Endothelial cell of umbilical vein (primary cell): ENCODE measurements around the gene TSPYL2. TPM values are rescaled to one million over a fixed set of nuclear protein-coding genes. Genes with fewer than 3 reads are reported as not detected.

Experiments used
- BruUV-seq: library from RNA; stranded (reverse); fragments of 400-500 nt; replicated peaks from 2 replicates; lab custom pipeline; 2021; lab: Mats Ljungman, UMichigan
- CTCF ChIA-PET: fragments of 300-600, 350-600 bp; sonication (Branson Sonifier 250); formaldehyde crosslinking; loops from one replicate; lab custom pipeline; 2021; ENCODE audit warnings: antibody characterized with exemption, inconsistent platforms; lab: Charles Lee
- POLR2A ChIA-PET: fragments of 300-600, 350-600 bp; sonication (Branson Sonifier 250); formaldehyde crosslinking; loops from one replicate; lab custom pipeline; 2021; ENCODE audit warnings: antibody characterized with exemption, inconsistent platforms; lab: Charles Lee
- DNase-seq: peaks from one replicate; pipeline ENCODE4 v3.0.0-alpha.2; 2011; ENCODE audit warnings: low read depth, low spot score
- FAIRE-seq: peaks from 2 replicates; lab custom pipeline; 2011; peaks lifted over from hg19 to GRCh38; lab: Jason Lieb, UNC
- H2AFZ ChIP-seq: 2 replicates; pipeline ENCODE4 v1.6.0; 2012; ENCODE audit warnings: low read depth, low read length, control low read depth, inconsistent platforms
- H3K27ac ChIP-seq: 2 replicates; pipeline ENCODE4 v1.5.1; 2011; ENCODE audit warnings: low read depth, mild to moderate bottlenecking, control low read depth, low read length, moderate library complexity; ENCODE audit not compliant: insufficient read depth
- H3K27me3 ChIP-seq, 2 experiments: 2 replicates each; pipeline versions ENCODE4 v1.6.0 to v1.6.1; 2011; ENCODE audit warnings: low read length in 2 of 2, mixed read lengths in 1 of 2; ENCODE audit not compliant: control insufficient read depth in 2 of 2, insufficient read depth in 2 of 2
- H3K36me3 ChIP-seq, 2 experiments: 2 replicates in 1 of 2; 3 replicates in 1 of 2; pipeline ENCODE4 v1.5.1; 2011; ENCODE audit warnings: low read length in 2 of 2, mild to moderate bottlenecking in 1 of 2, moderate library complexity in 1 of 2; ENCODE audit not compliant: control insufficient read depth in 2 of 2, insufficient read depth in 2 of 2; ENCODE audit errors: extremely low read depth in 1 of 2
- H3K4me1 ChIP-seq: 3 replicates; pipeline ENCODE4 v1.5.1; 2011; ENCODE audit warnings: mild to moderate bottlenecking, low read length; ENCODE audit not compliant: control insufficient read depth, insufficient read depth; ENCODE audit errors: extremely low read depth
- H3K4me2 ChIP-seq: 2 replicates; pipeline ENCODE4 v1.6.1; 2011; ENCODE audit warnings: low read length, control low read depth, mixed read lengths; ENCODE audit not compliant: insufficient read depth
- H3K4me3 ChIP-seq, 3 experiments: fragments of 200-600 bp in 1 of 3; sonication (generic), shearing (Covaris generic) in 1 of 3; replicated peaks in 1 of 3; 2 replicates each; pipeline ENCODE4 v1.5.1; 2011 to 2016; ENCODE audit warnings: control low read depth in 3 of 3, low read length in 3 of 3, mild to moderate bottlenecking in 2 of 3, inconsistent platforms in 1 of 3, low read depth in 1 of 3, moderate library complexity in 1 of 3; ENCODE audit not compliant: insufficient read depth in 1 of 3
- H3K79me2 ChIP-seq: 2 replicates; pipeline ENCODE4 v1.6.0; 2012; ENCODE audit warnings: low read length, inconsistent platforms; ENCODE audit not compliant: control insufficient read depth, insufficient read depth
- H3K9ac ChIP-seq: replicated peaks from 2 replicates; pipeline ENCODE3; 2011; ENCODE audit warnings: low read length, control low read depth; ENCODE audit not compliant: insufficient read depth; ENCODE audit errors: extremely low read depth
- H3K9me1 ChIP-seq: replicated peaks from 3 replicates; pipeline ENCODE4 v1.6.0; 2011; ENCODE audit warnings: mild to moderate bottlenecking, low read length; ENCODE audit not compliant: control insufficient read depth, insufficient read depth; ENCODE audit errors: extremely low read depth
- H3K9me3 ChIP-seq: replicated peaks from 2 replicates; pipeline ENCODE4 v1.5.1; 2012; ENCODE audit warnings: low read length, inconsistent platforms; ENCODE audit not compliant: control insufficient read depth, insufficient read depth
- H4K20me1 ChIP-seq: replicated peaks from 2 replicates; pipeline ENCODE3; 2011; ENCODE audit warnings: mild to moderate bottlenecking, low read length; ENCODE audit not compliant: control insufficient read depth, insufficient read depth; ENCODE audit errors: extremely low read depth
- FOS ChIP-seq: IDR thresholded peaks from 2 replicates; pipeline ENCODE4 v1.6.1; 2011; ENCODE audit warnings: mild to moderate bottlenecking, low read length, moderate library complexity, borderline replicate concordance; ENCODE audit not compliant: insufficient read depth
- GATA2 ChIP-seq: IDR thresholded peaks from 2 replicates; pipeline ENCODE4 v1.7.0; 2011; ENCODE audit warnings: low read depth, mild to moderate bottlenecking, moderate library complexity, mixed read lengths, low read length; ENCODE audit not compliant: insufficient read length, insufficient read depth
- POLR2A ChIP-seq: IDR thresholded peaks from 2 replicates; pipeline ENCODE4 v1.6.1; 2012; ENCODE audit warnings: low read depth, mild to moderate bottlenecking, control low read depth, low read length
- dilution Hi-C: fragments of 300-500 bp; cut with MboI; formaldehyde crosslinking; loops from one replicate; pipeline ENCODE4 v1.15.0; 2019; ENCODE audit warnings: low sequenced_read_pairs; ENCODE audit not compliant: extremely low pct_ligation_motif_present
- intact Hi-C: fragments of 100-400 bp; cut with micrococcal nuclease; formaldehyde crosslinking; loops from one replicate; pipeline ENCODE4 v1.10.0; 2022
- polyA plus RNA-seq, 4 experiments: library from polyadenylated mRNA; depleted of rRNA in 3 of 4; stranded (reverse) in 3 of 4; unstranded in 1 of 4; fragments of >200 nt; gene quantifications; 2 replicates each; pipeline versions ENCODE4 v1.2.1 to v1.2.3, GENCODE V29; 2011 to 2012; ENCODE audit warnings: missing spikeins in 1 of 4
- total RNA-seq: library from RNA; stranded (reverse); gene quantifications from 2 replicates; pipeline ENCODE4 v1.2.3, GENCODE V29; 2021
- TF ChIP-seq, protein P1 (sequence below), 2 donors: IDR thresholded peaks; 1 replicate in 1 of 2; 2 replicates in 1 of 2; pipeline ENCODE4 v1.5.1; 2011; ENCODE audit warnings: low read length in 2 of 2, mild to moderate bottlenecking in 2 of 2, moderate library complexity in 2 of 2, control low read depth in 1 of 2, inconsistent platforms in 1 of 2, low read depth in 1 of 2; ENCODE audit not compliant: insufficient read depth in 1 of 2; ENCODE audit errors: extremely low read depth in 1 of 2

Gene TSPYL2
- total and polyA plus RNA-seq, 2 donors (not counting 3 experiments of a cell fraction or from before 2014, with no cell fraction given): 17.3 to 17.8 TPM

GRCh38 chrX:53088136-53088974 lies 6.2 kb downstream of the TSPYL2 start:
- no peaks in the 10 kb centered on the region for H3K27me3 ChIP-seq
- dilution Hi-C loops: no loop called here
- H3K4me3 ChIP-seq: peak overlapping the region; percentile 33 to 79 (median 37)
- peak overlapping the region; percentile 87 for H3K9ac ChIP-seq
- H3K4me1 ChIP-seq: peaks cover 5% of the 10 kb centered on the region
- H3K36me3 ChIP-seq: peaks cover 0 to 13% of the 10 kb centered on the region in 2 experiments
- BruUV-seq: no TSS peak
- ChIA-PET CTCF (interaction anchor here (1.0 kb wide), 1 partner anchor 16 kb away, joined by 5 read pairs; no protein-coding TSS in a partner anchor), POLR2A (no interaction called here)
- peak; percentile 38 for TF ChIP-seq POLR2A
- no peak for TF ChIP-seq FOS
- peaks cover 5% of the 10 kb centered on the region for H3K79me2 ChIP-seq
- peak overlapping the region; percentile 54 for H2AFZ ChIP-seq
- intact Hi-C loops: no loop called here
- no peaks in the 10 kb centered on the region for H3K9me3 ChIP-seq
- H3K9me1 ChIP-seq: no peaks in the 10 kb centered on the region
- peak overlapping the region; percentile 75 for H3K27ac ChIP-seq
- H4K20me1 ChIP-seq: no peaks in the 10 kb centered on the region
- H3K4me2 ChIP-seq: peak overlapping the region; percentile 93
- FAIRE-seq: no peak
- peak; percentile 84 for DNase-seq

DNA sequence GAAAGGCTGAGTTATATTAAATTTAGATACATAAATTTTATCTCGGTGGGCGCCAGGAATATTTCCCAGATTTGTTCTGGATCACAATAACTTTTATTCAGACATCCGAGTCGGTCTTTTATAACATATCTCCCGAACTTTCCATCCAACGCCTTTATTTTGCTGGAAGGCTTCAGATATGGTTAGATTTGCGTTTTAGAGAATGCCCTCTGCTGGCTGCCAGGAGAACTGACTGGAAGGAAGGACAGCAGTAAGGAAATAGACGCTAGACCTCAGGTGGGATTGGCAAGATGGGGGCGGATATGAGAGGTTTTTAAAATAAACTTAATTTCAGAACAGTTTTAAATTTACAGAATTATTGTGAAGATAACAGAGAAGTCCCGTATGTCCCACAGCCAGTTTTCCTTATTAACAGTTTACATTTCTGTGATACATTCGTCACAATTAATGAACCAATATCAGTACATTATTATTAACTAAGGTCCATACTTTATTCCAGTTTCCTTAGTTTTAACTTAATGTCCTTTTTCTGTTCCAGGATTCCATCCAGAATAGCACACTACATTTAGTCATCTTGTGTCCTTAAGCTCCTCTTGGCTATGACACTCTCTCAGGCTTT lies 7.2 kb downstream of the TSPYL2 start:
- no peaks in the 10 kb centered on the region for H3K79me2 ChIP-seq
- peaks cover 7% of the 10 kb centered on the region for H3K4me1 ChIP-seq
- POLR2A ChIA-PET: no interaction called here
- no peaks in the 10 kb centered on the region for H3K9me1 ChIP-seq
- H3K27me3 ChIP-seq: no peaks in the 10 kb centered on the region
- peaks cover 0 to 13% of the 10 kb centered on the region in 2 experiments for H3K36me3 ChIP-seq
- no TSS peak for BruUV-seq
- intact Hi-C loops (loop anchor here (1.0 kb wide), 2 partner anchors 18 to 42 kb away; no protein-coding TSS in a partner anchor), dilution Hi-C loops (no loop called here)
- FAIRE-seq (peak; percentile 98), DNase-seq (peak; percentile 49)
- no peaks in the 10 kb centered on the region for H4K20me1 ChIP-seq
- TF ChIP-seq, protein P1, sequence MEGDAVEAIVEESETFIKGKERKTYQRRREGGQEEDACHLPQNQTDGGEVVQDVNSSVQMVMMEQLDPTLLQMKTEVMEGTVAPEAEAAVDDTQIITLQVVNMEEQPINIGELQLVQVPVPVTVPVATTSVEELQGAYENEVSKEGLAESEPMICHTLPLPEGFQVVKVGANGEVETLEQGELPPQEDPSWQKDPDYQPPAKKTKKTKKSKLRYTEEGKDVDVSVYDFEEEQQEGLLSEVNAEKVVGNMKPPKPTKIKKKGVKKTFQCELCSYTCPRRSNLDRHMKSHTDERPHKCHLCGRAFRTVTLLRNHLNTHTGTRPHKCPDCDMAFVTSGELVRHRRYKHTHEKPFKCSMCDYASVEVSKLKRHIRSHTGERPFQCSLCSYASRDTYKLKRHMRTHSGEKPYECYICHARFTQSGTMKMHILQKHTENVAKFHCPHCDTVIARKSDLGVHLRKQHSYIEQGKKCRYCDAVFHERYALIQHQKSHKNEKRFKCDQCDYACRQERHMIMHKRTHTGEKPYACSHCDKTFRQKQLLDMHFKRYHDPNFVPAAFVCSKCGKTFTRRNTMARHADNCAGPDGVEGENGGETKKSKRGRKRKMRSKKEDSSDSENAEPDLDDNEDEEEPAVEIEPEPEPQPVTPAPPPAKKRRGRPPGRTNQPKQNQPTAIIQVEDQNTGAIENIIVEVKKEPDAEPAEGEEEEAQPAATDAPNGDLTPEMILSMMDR (IDR thresholded peaks at IDR 0.05; ENCODE audit: extremely low read depth in 1 of 2, insufficient read depth in 1 of 2, low read depth in 1 of 2, low read length in 2 of 2): peak; percentile 61 to 65
- TF ChIP-seq GATA2: no peak
- peak overlapping the region; percentile 93 for H3K4me2 ChIP-seq
- peak overlapping the region; percentile 87 for H3K9ac ChIP-seq
- peak overlapping the region; percentile 33 to 79 (median 37) for H3K4me3 ChIP-seq
- H3K27ac ChIP-seq: peak overlapping the region; percentile 75
- H2AFZ ChIP-seq: no peak overlapping the region
- CTCF ChIA-PET: no interaction called here
- H3K9me3 ChIP-seq: no peaks in the 10 kb centered on the region
